ENCODE results near the gene PAGR1. TPM values are rescaled to one million over a fixed set of nuclear protein-coding genes. Genes with fewer than 3 reads are reported as not detected.

The PAGR1 gene
- total and polyA plus RNA-seq, 2 of the 8 experiments (the other 6 are each of a cell fraction or from before 2014, with no cell fraction given), result 35.4 to 56.4 TPM

GRCh38 chr16:29840240-29840639 is 24.3 kb downstream of the PAGR1 start (continued):
- TF ChIP-seq RAD21 (IDR thresholded peaks at IDR 0.05 in 1 of 2, conservative IDR thresholded peaks at IDR 0.05 in 1 of 2; ENCODE audit: low read depth in 2 of 2, low read length in 2 of 2), result no peak
- TF ChIP-seq CHD2 (IDR thresholded peaks at IDR 0.05; ENCODE audit: low read length), result no peak
